Glomerular visceral epithelial cell (primary cell): ENCODE results near the gene LHPP.

Experiments
- DNase-seq: peaks from one replicate; pipeline ENCODE4 v3.0.0-alpha.2; 2016; ENCODE audit errors: extremely low spot score

Gene LHPP

GRCh38 chr10:124655191-124656112, 193.8 kb downstream of the LHPP start:
- no peak for DNase-seq

GRCh38 chr10:124656113-124656490, 194.5 kb downstream of the LHPP start:
- no peak for DNase-seq

DNA sequence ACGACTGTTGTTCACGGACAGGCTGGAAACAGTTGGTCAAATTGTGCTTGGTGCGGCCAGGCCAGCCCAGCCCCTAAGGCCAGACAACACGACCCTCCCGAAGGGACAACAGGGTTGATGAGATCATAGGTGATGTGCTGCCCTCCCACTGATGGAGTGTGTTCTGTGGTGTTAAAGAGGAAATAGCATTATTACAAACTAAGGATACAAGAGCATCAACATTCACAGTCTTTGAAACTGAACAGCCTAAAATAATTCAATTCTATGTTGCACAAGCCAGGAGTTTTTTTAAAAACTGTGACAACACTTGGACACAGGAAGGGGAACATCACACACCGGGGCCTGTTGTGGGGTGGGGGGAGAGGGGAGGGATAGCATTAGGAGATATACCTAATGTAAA, 194.9 kb downstream of the LHPP start:
- no peak for DNase-seq

- peak; percentile 9 for DNase-seq
Observed at GRCh38 chr10:124657806-124658205, 196.2 kb downstream of the LHPP start.

GRCh38 chr10:124658591-124659242, 197.1 kb downstream of the LHPP start:
- DNase-seq: no peak

- no peak for DNase-seq
Observed at GRCh38 chr10:124659380-124659779, 197.8 kb downstream of the LHPP start.

- no peak for DNase-seq
Observed at GRCh38 chr10:124660404-124661125, 198.9 kb downstream of the LHPP start.

DNA sequence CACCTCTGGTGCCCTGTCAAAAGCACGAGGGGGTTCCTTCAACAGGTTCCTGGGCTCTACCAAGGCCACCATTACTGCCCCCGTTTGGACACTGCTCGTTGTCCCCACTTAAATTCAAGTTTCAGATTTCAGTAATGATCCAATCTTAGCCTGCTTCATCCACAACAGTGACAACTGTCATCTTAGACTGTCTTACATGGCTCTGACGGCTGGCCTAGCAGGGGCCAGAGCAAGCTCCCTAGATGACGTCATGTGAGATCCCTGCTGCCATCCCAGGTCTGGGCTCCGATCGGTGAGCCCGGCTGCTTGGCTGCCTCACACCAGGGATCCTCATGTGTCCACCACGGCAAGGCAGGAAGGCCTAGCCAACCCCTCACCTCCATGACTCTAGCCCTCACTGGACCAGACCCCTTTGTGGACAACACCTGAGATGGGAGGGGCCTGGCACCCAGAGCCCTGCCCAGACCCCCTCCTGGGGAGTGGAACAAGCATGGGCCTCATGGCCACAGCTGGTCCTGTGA, 200.1 kb downstream of the LHPP start:
- no peak for DNase-seq

- no peak for DNase-seq
Observed at GRCh38 chr10:124663228-124663627, 201.6 kb downstream of the LHPP start.
